ENCODE results near the gene BCR.

BCR gene

DNA sequence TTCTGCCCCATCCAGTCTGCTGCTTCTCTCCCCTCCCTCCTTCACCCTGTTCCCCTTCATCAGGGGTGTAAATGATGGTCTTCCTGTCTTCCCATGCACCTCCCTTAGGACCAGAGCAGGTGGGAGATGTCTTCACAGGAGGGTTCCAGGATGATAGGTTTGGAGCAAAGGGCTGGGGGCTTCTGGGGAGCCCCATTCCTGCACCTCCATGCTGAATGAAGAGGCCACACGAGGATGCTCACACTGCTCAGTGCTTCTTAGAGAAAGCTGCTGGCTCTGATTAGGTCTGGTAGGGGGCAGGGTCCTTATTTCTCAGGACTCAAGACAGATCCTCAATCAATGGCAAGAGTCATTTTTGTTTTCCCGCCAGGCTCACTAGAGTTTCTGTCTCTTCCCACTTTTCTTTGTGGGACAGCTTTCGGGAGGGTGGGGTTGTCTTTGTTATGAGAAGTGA lies 41.1 kb downstream of the BCR start:
- ChIA-PET CTCF (no interaction called here), POLR2A (no interaction called here)
- no peak for DNase-seq (ENCODE audit: extremely low spot score)
- TF ChIP-seq, protein P1, sequence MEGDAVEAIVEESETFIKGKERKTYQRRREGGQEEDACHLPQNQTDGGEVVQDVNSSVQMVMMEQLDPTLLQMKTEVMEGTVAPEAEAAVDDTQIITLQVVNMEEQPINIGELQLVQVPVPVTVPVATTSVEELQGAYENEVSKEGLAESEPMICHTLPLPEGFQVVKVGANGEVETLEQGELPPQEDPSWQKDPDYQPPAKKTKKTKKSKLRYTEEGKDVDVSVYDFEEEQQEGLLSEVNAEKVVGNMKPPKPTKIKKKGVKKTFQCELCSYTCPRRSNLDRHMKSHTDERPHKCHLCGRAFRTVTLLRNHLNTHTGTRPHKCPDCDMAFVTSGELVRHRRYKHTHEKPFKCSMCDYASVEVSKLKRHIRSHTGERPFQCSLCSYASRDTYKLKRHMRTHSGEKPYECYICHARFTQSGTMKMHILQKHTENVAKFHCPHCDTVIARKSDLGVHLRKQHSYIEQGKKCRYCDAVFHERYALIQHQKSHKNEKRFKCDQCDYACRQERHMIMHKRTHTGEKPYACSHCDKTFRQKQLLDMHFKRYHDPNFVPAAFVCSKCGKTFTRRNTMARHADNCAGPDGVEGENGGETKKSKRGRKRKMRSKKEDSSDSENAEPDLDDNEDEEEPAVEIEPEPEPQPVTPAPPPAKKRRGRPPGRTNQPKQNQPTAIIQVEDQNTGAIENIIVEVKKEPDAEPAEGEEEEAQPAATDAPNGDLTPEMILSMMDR (IDR thresholded peaks at IDR 0.05; ENCODE audit: control extremely low read depth, extremely low read depth, low read depth, missing control alignments), result no peak

- TF ChIP-seq, protein P1 (IDR thresholded peaks at IDR 0.05; ENCODE audit: control extremely low read depth, extremely low read depth, low read depth, missing control alignments), result no peak
- ChIA-PET CTCF (interaction anchor here (1.2 to 1.4 kb wide), 2 partner anchors 16 to 43 kb away, joined by 3 read pairs; no protein-coding TSS in a partner anchor), POLR2A (no interaction called here)
- DNase-seq (ENCODE audit: extremely low spot score), result no peak
Observed at GRCh38 chr22:23222033-23222792, 41.9 kb downstream of the BCR start.

DNA sequence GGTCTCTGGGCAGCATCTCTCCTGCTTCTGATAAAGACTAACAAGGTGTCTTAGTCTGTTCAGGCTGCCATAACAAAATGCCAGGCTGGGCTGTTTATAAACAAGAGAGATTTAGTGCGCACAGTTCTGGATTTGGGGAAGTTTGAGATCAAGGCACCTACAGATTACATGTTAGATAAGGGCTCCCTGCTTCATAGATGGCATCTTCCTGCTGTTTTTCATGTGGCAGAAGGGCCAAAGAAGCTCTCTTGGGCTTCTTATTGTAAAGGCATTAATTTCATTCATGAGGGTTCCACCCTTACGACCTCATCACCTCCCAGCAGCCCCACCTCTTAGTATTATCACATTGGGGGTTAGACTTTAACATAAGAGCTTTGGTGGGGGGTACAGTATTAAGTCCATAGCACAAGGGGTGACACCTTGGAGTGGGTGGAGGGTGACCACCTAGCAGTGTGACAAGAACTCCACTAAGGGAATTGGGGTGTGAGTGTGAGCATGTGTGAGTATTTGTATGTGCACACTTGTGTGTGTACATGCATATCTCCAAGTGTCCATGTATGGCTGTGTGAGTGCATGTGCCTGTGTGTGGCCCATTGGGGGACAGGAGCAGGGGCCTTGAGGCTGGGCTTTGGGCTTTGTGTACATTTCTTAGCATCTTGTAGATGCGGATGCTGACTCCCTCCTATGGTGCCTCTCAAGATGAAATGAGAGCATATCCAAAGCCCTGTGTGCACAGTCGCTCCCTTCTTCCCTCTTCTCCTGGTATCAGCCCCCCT lies 42.7 kb downstream of the BCR start:
- ChIA-PET POLR2A (no interaction called here), CTCF (interaction anchor here (1.2 to 1.4 kb wide), 2 partner anchors 17 to 44 kb away, joined by 3 read pairs; no protein-coding TSS in a partner anchor)
- DNase-seq (ENCODE audit: extremely low spot score), result no peak
- TF ChIP-seq, protein P1 (IDR thresholded peaks at IDR 0.05; ENCODE audit: control extremely low read depth, extremely low read depth, low read depth, missing control alignments), result no peak

- CTCF ChIA-PET, result interaction anchor here (1.2 to 1.4 kb wide), 2 partner anchors 18 to 45 kb away, joined by 3 read pairs; no protein-coding TSS in a partner anchor
- no peak for DNase-seq (ENCODE audit: extremely low spot score)
- TF ChIP-seq, protein P1 (IDR thresholded peaks at IDR 0.05; ENCODE audit: control extremely low read depth, extremely low read depth, low read depth, missing control alignments), result no peak
Observed at GRCh38 chr22:23223569-23224317, 43.4 kb downstream of the BCR start.

GRCh38 chr22:23224846-23225245 lies 44.5 kb downstream of the BCR start:
- POLR2A ChIA-PET, result no interaction called here
- no peak for DNase-seq (ENCODE audit: extremely low spot score)
- TF ChIP-seq, protein P1 (IDR thresholded peaks at IDR 0.05; ENCODE audit: control extremely low read depth, extremely low read depth, low read depth, missing control alignments), result no peak

More at GRCh38 chr22:23223569-23224317, 43.4 kb downstream of the BCR start:
- POLR2A ChIA-PET, result no interaction called here

DNA sequence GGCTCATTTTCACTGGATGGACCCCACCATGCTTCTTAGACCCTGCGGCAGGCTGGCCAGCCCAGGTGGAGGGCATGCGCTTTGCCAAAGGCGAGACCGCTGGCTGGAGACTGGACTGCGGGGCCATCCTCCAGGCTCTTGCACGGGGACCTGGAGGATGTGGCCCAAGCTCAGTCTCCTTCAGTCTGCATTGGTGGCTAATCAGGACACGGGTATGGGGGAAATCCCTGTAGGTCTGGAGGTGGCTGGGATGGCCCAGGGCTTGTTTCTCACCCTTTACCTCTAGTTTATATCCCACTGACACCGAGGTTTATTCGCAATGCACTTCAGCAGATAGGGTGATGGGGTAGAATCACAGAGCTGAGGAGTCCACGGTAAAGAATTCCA lies 45.0 kb downstream of the BCR start:
- ChIA-PET POLR2A (no interaction called here), CTCF (interaction anchor here (1.0 kb wide), 1 partner anchor 18 kb away, joined by 3 read pairs; no protein-coding TSS in a partner anchor)
- TF ChIP-seq, protein P1 (IDR thresholded peaks at IDR 0.05; ENCODE audit: control extremely low read depth, extremely low read depth, low read depth, missing control alignments), result no peak
- no peak for DNase-seq (ENCODE audit: extremely low spot score)

More at GRCh38 chr22:23224846-23225245, 44.5 kb downstream of the BCR start:
- CTCF ChIA-PET, result interaction anchor here (1.0 kb wide), 1 partner anchor 18 kb away, joined by 3 read pairs; no protein-coding TSS in a partner anchor

Data from GM10248 (cell line).